ENCODE measurements around the gene ATP10B. TPM values are rescaled to one million over a fixed set of nuclear protein-coding genes. Genes with fewer than 3 reads are reported as not detected.

ATP10B gene
- total RNA-seq, 4 donors from 2014 or later = 0.12 to 0.13 TPM; not detected in 2

DNA sequence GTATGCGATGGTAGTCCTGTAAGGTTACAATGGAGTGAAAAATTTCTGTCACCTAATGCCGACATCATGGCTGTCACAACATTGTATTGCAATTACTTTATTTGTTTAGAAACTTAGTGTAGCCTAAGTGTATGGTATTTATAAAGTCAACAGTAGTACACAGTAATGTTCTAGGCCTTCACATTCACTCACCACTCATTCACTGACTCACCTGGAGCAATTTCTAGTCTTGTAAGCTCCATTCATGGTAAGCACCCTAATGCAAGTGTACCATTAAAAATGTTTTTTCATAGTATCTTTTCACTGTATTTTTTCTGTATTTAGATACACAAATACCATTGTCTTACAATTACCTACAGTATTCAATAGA, 58.5 kb downstream of the ATP10B start:
- ATAC-seq (ENCODE audit: low FRiP score) (no peak), DNase-seq (ENCODE audit: low spot score) (no peak)
- TF ChIP-seq, protein P1, sequence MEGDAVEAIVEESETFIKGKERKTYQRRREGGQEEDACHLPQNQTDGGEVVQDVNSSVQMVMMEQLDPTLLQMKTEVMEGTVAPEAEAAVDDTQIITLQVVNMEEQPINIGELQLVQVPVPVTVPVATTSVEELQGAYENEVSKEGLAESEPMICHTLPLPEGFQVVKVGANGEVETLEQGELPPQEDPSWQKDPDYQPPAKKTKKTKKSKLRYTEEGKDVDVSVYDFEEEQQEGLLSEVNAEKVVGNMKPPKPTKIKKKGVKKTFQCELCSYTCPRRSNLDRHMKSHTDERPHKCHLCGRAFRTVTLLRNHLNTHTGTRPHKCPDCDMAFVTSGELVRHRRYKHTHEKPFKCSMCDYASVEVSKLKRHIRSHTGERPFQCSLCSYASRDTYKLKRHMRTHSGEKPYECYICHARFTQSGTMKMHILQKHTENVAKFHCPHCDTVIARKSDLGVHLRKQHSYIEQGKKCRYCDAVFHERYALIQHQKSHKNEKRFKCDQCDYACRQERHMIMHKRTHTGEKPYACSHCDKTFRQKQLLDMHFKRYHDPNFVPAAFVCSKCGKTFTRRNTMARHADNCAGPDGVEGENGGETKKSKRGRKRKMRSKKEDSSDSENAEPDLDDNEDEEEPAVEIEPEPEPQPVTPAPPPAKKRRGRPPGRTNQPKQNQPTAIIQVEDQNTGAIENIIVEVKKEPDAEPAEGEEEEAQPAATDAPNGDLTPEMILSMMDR (IDR thresholded peaks at IDR 0.05) = no peak

DNA sequence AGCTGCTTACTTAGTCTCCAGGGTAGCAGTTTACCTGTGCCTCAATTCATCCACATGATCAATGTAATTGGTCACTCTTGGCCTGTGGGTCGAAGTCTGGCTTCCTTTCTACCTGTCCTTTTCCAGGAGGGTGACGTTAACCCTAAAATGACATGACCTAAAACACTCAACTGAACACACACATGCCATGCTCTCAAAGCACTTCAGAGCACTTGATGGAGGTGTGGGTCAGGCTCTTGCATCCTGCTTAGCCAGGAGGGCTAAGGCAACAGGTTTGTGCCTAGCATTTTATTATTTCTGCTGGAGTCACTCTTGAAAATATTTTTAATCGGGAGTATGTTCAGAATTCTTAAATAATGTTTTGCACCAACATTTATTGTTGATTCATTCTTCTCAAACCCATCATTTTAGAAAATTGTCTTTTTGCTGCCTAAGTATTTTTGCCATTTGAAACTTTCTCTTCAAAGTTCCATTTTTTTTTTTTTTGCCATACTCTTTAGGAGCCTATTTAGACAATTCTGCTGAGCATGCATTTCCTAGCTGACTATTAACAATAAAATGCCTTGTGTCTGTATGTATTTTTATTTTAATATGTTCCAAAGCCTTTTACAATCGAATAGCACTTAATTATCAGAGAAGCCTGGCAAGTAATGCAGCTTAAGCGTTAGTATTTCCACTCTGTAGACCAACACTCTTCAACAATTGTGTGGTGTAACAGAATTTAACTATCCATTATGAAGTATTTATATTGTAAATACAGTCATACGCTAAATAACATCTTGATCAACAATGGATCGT, 59.1 kb downstream of the ATP10B start:
- TF ChIP-seq, protein P1 (IDR thresholded peaks at IDR 0.05) = no peak
- no peak for ATAC-seq (ENCODE audit: low FRiP score)

DNA sequence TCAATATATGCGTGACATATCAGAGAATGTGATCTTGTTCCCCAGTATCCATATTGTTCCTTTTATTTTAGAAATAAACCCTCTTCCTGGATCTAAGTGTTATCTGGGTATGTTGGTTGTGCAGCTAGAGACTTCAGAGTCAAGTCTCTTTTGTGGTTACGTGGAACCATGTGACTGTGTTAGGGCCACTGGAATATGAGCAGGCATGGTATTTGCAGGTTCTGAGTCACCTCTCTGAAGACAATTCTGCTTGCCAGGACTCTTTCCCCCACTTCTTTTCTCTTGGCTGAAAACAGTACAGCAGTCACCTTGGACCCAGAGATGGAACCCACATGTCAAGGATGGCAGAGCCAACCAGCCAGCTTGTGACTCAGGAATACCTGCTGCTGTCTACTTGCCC, 59.7 kb downstream of the ATP10B start:
- DNase-seq (ENCODE audit: low spot score) (no peak), ATAC-seq (ENCODE audit: low FRiP score) (no peak)
- TF ChIP-seq, protein P1 (IDR thresholded peaks at IDR 0.05) = no peak

More for the DNA sequence above, 59.1 kb downstream of the ATP10B start:
- DNase-seq (ENCODE audit: low spot score) = no peak

DNA sequence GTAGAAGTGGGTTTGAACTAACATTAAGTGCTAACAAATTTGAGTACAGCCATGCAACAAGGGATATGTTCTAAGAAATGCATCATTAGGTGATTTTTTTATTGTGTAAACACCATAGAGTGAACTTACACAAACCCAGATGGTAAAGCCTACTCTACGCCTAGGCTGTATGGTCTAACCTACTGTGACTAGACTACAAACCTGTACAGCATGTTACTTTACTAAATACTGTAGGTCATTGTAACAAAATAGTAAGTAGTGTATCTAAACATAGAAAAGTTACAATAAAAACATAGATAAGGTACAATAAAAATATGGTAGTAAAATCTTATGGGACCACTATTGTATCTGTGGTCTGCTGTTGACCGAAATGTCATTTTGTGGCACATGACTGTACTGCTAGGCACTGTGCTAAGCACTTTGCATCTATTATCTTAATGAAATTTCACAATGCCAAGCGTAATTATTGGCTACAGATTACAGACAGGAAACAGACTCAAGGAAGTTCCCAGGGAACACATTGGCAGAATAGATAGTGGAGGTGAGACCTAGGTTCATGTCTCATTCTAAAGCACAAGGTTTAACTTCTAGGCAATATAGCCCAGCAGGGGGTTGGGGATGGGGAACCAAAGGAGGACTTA, 62.7 kb downstream of the ATP10B start:
- TF ChIP-seq, protein P1 (IDR thresholded peaks at IDR 0.05) = no peak
- ATAC-seq (ENCODE audit: low FRiP score) (no peak), DNase-seq (ENCODE audit: low spot score) (no peak)

DNA sequence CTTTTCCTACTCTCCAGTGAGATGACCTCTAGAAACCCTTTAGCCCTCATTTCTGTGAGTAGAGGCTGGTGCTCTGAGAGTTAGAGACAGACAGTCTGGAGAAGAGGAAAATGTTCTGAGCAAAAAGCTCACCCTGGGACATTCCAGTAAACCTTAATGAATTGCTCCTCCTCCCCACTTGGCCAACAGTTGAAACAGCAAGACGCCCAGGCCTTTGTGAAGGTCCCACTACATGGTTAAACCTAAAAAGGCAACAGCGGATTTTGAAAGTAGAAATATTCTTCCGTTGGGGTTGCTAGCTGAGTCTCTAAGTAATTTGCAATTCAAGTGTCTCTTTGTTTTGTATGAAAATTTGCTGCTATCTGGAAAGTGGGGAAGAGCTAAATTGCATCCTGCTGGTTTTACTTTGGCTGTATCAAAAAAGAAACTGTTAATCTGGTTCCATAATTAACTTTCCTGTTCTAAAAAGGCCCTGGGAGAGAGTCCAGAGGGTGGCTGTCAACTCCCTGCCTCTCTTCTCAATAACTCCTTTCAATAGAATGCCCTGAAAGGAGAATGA, 63.8 kb downstream of the ATP10B start:
- no peak for ATAC-seq (ENCODE audit: low FRiP score)
- DNase-seq (ENCODE audit: low spot score) = no peak
- TF ChIP-seq, protein P1 (IDR thresholded peaks at IDR 0.05) = no peak

DNA sequence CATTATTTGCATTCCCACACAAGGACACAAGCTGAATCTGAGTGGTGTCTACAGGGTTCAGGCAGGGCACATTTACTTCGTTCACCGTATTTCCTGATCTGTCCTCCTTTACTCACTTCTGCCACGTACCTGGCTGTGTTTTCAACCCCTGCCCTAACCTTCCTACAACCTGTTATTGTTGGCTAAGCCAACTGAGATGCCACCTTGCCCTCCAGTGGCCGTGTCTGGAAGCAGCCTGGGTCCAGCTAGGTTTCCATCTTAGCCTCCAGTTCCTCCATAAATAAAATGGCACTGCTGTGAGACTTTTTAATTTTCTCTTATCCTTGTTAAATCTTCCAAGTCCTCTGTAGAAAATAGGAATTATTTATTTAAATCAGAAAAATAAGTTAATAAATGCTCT, 64.8 kb downstream of the ATP10B start:
- TF ChIP-seq, protein P1 (IDR thresholded peaks at IDR 0.05) = no peak
- DNase-seq (ENCODE audit: low spot score) = no peak
- ATAC-seq (ENCODE audit: low FRiP score) = no peak

Data from omental fat pad (tissue), 4 donors.